Esophagus squamous epithelium (tissue), 5 donors: Measurements from ENCODE around the gene OR2V1. TPM values are rescaled to one million over a fixed set of nuclear protein-coding genes. Genes with fewer than 3 reads are reported as not detected.
"Not testable (repeated sequence)": the region's sequence is repeated elsewhere in the genome, so short reads cannot be mapped to it uniquely, and the experiment has no call there.

ENCODE experiments used
- DNase-seq: peaks from one replicate; lab custom pipeline; 2025; lab: John Stamatoyannopoulos, UW
- H3K27ac ChIP-seq, 4 donors: fragments of 200-600 bp; sonication (generic); one replicate each; pipeline ENCODE4 v1.5.1; 2016 to 2019; ENCODE audit warnings: mild to moderate bottlenecking in 1 of 4
- H3K27me3 ChIP-seq, 4 donors: fragments of 200-600 bp; sonication (generic); 1 replicate in 3 of 4; 2 replicates in 1 of 4; pipeline versions ENCODE4 v1.5.1 to v1.6.0; 2017 to 2021; ENCODE audit warnings: antibody characterized with exemption in 1 of 4
- H3K36me3 ChIP-seq, 3 donors: fragments of 200-600 bp; sonication (generic); one replicate each; pipeline ENCODE4 v1.5.1; 2016 to 2019
- H3K4me1 ChIP-seq, 3 donors: fragments of 200-600 bp; sonication (generic); one replicate each; pipeline ENCODE4 v1.5.1; 2017 to 2019
- H3K4me3 ChIP-seq, 4 donors: fragments of 200-600 bp; sonication (generic); 1 replicate in 3 of 4; 2 replicates in 1 of 4; pipeline ENCODE4 v1.5.1; 2016 to 2019; ENCODE audit warnings: mild to moderate bottlenecking in 2 of 4, moderate library complexity in 1 of 4
- H3K9me3 ChIP-seq, 3 donors: fragments of 200-600 bp; sonication (generic); one replicate each; pipeline ENCODE4 v1.5.1; 2016 to 2019
- POLR2A ChIP-seq, 4 donors: fragments of 450-650 bp; IDR thresholded peaks; one replicate each; pipeline ENCODE4 v1.6.1; 2017; ENCODE audit warnings: antibody characterized with exemption in 4 of 4, mild to moderate bottlenecking in 4 of 4, moderate library complexity in 3 of 4
- WGBS, 2 donors: methylation state at CpG; one replicate each; pipeline ENCODE4 v1.1.5; 2018; 5-methylcytosine and 5-hydroxymethylcytosine counted together
- intact Hi-C: fragments of 100-400 bp; cut with DNase I; formaldehyde crosslinking; loops from one replicate; pipeline ENCODE4 v1.15.0; 2022
- total RNA-seq, 4 donors: library from RNA; depleted of rRNA; stranded (reverse); fragments of >200 nt; gene quantifications; one replicate each; pipeline ENCODE4 v1.1.0, GENCODE V29; 2016
- TF ChIP-seq, protein P1 (sequence below), 6 experiments: fragments of 450-650 bp in 4 of 6; fragments of 200-600 bp in 2 of 6; sonication (generic) in 2 of 6; IDR thresholded peaks; one replicate each; pipeline ENCODE4 v1.5.1; 2016 to 2019; ENCODE audit warnings: antibody characterized with exemption in 6 of 6, mild to moderate bottlenecking in 4 of 6, moderate library complexity in 4 of 6
- donor health status: DM: yes; HTN: yes; CAD: no.

The OR2V1 gene
- total RNA-seq, 4 donors from 2014 or later = not detected

- Histone ChIP-seq H3K4me1 (peaks cover 0 to 39% (median 5%) of the 10 kb centered on the region in 3 donors), H3K27ac (no peak overlapping the region), H3K27me3 (peaks cover 0 to 99% (median 15%) of the 10 kb centered on the region in 4 donors), H3K36me3 (no peaks in the 10 kb centered on the region), H3K9me3 (no peaks in the 10 kb centered on the region), H3K4me3 (no peak overlapping the region)
- intact Hi-C loops = no loop called here
- TF ChIP-seq POLR2A (IDR thresholded peaks at IDR 0.05) = no peak
- TF ChIP-seq, protein P1, sequence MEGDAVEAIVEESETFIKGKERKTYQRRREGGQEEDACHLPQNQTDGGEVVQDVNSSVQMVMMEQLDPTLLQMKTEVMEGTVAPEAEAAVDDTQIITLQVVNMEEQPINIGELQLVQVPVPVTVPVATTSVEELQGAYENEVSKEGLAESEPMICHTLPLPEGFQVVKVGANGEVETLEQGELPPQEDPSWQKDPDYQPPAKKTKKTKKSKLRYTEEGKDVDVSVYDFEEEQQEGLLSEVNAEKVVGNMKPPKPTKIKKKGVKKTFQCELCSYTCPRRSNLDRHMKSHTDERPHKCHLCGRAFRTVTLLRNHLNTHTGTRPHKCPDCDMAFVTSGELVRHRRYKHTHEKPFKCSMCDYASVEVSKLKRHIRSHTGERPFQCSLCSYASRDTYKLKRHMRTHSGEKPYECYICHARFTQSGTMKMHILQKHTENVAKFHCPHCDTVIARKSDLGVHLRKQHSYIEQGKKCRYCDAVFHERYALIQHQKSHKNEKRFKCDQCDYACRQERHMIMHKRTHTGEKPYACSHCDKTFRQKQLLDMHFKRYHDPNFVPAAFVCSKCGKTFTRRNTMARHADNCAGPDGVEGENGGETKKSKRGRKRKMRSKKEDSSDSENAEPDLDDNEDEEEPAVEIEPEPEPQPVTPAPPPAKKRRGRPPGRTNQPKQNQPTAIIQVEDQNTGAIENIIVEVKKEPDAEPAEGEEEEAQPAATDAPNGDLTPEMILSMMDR (IDR thresholded peaks at IDR 0.05) = no peak
- no peak for DNase-seq
- 40 to 72% methylated on average over 3 of the region's 3 CpGs for WGBS, 2 donors
Measured at GRCh38 chr5:181171782-181172181, 40.8 kb upstream of the OR2V1 start.

DNA sequence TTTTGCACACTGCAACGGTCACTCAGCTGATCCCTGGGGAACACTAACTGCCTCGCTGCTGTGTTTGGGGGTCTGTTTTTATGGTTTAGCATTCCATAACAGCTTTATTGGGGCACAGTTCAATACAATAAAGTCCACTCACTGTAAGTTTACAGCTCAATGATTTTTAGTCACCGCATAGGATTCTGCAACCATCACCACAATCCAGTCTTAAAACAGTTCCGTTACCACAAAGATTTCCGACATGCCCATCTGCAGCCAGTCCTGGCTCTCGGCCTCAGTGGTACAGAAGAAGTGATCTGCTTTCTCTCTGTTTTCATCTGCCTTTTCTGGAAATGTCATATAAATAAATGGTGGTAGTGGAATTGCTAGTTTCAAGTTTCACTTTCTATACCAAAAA lies 40.0 kb upstream of the OR2V1 start:
- no peak for DNase-seq
- H3K4me3 ChIP-seq = no peak overlapping the region
- no peak for TF ChIP-seq POLR2A (IDR thresholded peaks at IDR 0.05)
- TF ChIP-seq, protein P1 (IDR thresholded peaks at IDR 0.05) = no peak
- intact Hi-C loops = no loop called here
- H3K27me3 ChIP-seq = peaks cover 0 to 99% (median 15%) of the 10 kb centered on the region in 4 donors
- no peaks in the 10 kb centered on the region for H3K9me3 ChIP-seq
- 44 to 57% methylated on average over 6 of the region's 6 CpGs for WGBS, 2 donors
- no peaks in the 10 kb centered on the region for H3K36me3 ChIP-seq
- peaks cover 0 to 39% (median 5%) of the 10 kb centered on the region in 3 donors for H3K4me1 ChIP-seq
- H3K27ac ChIP-seq = no peak overlapping the region

DNA sequence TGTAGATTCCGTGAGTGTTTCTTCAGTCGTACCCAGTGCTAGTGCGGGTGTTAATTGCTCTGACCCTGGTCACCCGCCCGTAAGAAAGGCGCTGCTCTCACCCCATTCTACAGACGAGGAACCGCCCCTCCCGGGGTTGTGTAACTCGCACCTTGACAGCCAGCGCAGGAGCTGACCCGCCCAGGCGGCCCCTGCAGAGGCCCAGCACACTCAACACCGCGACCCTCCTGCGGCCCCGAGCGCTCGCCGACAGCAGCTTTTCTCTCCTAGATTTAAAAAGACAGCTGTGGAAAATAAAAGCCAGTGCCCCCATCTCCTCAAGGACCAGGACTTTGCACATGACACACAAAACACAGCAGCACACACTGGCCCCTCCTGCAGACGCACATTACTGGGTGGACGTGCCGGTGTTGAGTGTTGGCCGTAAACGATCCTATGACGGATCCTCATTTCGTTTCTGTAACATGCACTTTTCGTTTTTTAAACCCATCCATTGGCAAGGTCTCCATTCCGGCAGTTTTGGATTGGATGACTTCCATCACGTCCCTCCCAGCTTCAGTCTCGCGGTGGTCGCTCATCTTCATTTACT lies 39.4 kb upstream of the OR2V1 start:
- 17 to 41% methylated on average over 13 to 19 of the region's 33 CpGs for WGBS, 2 donors
- no peak for DNase-seq
- no peaks in the 10 kb centered on the region for H3K9me3 ChIP-seq
- no peaks in the 10 kb centered on the region for H3K36me3 ChIP-seq
- H3K4me3 ChIP-seq = peak overlapping the region in 1 of 4 donors; percentile 9
- peaks cover 0 to 100% (median 15%) of the 10 kb centered on the region in 4 donors for H3K27me3 ChIP-seq
- TF ChIP-seq, protein P1 (IDR thresholded peaks at IDR 0.05) = no peak
- TF ChIP-seq POLR2A (IDR thresholded peaks at IDR 0.05) = no peak
- no peak overlapping the region for H3K27ac ChIP-seq
- peaks cover 0 to 39% (median 5%) of the 10 kb centered on the region in 3 donors for H3K4me1 ChIP-seq
- intact Hi-C loops = no loop called here

DNA sequence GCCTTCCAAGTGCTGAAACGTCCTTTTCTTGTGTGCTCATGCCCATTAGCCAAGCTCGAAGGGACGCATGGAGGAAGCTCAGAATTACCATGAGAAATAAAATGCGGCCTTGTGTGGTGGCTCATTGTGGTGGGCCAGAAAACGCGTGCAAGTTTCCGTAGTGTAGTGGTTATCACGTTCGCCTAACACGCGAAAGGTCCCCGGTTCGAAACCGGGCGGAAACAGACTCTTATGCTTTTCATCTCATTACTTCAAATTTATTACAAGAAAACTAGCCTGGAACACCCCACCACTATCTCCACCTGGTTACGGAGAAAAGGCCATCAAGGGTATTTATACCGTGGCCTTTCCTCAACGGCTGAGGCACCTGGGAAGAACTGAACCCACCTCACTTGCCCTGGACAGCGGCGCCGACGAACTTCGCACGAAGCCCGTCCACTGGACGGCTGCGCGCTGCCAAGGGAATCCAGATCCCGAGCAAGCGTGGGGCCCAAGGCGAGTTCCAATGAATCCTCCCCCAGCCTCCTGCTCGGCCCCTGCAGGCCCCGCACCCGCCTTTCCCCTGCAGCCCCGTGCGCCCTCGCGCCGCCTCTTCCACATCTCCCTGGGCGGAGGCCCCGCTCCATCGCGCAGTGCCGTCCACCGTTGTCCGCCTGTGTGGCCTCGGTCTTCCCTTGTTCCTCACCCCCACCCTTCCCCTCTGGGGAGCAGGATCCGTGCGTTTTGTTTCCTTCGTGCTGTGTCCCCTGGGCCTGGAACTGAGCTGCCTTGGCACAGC lies 38.7 kb upstream of the OR2V1 start:
- H3K27ac ChIP-seq, intact Hi-C loops, H3K36me3 ChIP-seq, H3K9me3 ChIP-seq, DNase-seq: not testable (repeated sequence)
- peaks cover 0 to 39% (median 5%) of the 10 kb centered on the region in 3 donors for H3K4me1 ChIP-seq
- peaks cover 0 to 100% (median 16%) of the 10 kb centered on the region in 4 donors for H3K27me3 ChIP-seq
- WGBS, 2 donors = 4 to 11% methylated on average over 31 to 42 of the region's 50 CpGs
- peak overlapping the region in 2 of 4 donors; percentile 9 to 33 for H3K4me3 ChIP-seq

- intact Hi-C loops = no loop called here
- Histone ChIP-seq H3K4me3 (no peak overlapping the region), H3K27me3 (peaks cover 0 to 99% (median 17%) of the 10 kb centered on the region in 4 donors), H3K36me3 (no peaks in the 10 kb centered on the region), H3K27ac (no peak overlapping the region), H3K9me3 (no peaks in the 10 kb centered on the region), H3K4me1 (peaks cover 0 to 34% (median 5%) of the 10 kb centered on the region in 3 donors)
- no peak for DNase-seq
- TF ChIP-seq, protein P1 (IDR thresholded peaks at IDR 0.05) = no peak
- no peak for TF ChIP-seq POLR2A (IDR thresholded peaks at IDR 0.05)
- WGBS, 2 donors = 24 to 36% methylated on average over 14 of the region's 14 CpGs
Measured at GRCh38 chr5:181168595-181169118, 37.7 kb upstream of the OR2V1 start.
